ENCODE measurements around the gene LRPAP1.
"Not testable (repeated sequence)": the region's sequence is repeated elsewhere in the genome, so short reads cannot be mapped to it uniquely, and the experiment has no call there.

DNA sequence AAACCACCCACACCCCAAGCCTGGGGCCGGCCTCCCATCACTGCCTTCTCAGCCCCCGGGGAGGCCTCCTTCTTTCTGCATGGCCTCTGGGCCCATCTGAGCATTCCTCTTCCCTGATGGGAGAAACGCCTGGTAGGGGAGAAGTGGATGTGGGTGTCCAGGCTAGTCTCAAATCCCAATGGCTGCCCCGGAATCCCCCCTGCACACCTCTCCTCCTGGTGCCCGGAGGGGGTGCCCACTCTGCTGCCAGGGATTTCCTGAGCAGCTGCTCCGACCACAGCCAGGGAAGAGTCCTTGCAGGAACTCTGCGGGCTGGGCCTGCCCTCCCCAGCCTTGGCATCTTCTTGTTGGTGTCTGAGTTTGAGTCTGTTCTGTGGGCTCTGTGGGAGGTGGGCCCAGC lies 19.1 kb upstream of the LRPAP1 start:
- TF ChIP-seq, protein P1, sequence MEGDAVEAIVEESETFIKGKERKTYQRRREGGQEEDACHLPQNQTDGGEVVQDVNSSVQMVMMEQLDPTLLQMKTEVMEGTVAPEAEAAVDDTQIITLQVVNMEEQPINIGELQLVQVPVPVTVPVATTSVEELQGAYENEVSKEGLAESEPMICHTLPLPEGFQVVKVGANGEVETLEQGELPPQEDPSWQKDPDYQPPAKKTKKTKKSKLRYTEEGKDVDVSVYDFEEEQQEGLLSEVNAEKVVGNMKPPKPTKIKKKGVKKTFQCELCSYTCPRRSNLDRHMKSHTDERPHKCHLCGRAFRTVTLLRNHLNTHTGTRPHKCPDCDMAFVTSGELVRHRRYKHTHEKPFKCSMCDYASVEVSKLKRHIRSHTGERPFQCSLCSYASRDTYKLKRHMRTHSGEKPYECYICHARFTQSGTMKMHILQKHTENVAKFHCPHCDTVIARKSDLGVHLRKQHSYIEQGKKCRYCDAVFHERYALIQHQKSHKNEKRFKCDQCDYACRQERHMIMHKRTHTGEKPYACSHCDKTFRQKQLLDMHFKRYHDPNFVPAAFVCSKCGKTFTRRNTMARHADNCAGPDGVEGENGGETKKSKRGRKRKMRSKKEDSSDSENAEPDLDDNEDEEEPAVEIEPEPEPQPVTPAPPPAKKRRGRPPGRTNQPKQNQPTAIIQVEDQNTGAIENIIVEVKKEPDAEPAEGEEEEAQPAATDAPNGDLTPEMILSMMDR (IDR thresholded peaks at IDR 0.05; ENCODE audit: low read length): not testable (repeated sequence)
- not testable (repeated sequence) for TF ChIP-seq EZH2 (IDR thresholded peaks at IDR 0.05; ENCODE audit: borderline replicate concordance, low read length)

Data from OCI-LY1 (cell line).